Stimulated activated CD8-positive, alpha-beta memory T cell treated with anti-CD3 and anti-CD28 coated beads, Interleukin-4, amount 100 ng/mL, for 24 hours (primary cell): Measurements from ENCODE around the gene UNC13D.
"Not testable (repeated sequence)": the region's sequence is repeated elsewhere in the genome, so short reads cannot be mapped to it uniquely, and the experiment has no call there.

Source experiments
- DNase-seq: peaks from one replicate; pipeline ENCODE4 v3.0.0-alpha.2; 2020; ENCODE audit warnings: low read depth

UNC13D gene

DNA sequence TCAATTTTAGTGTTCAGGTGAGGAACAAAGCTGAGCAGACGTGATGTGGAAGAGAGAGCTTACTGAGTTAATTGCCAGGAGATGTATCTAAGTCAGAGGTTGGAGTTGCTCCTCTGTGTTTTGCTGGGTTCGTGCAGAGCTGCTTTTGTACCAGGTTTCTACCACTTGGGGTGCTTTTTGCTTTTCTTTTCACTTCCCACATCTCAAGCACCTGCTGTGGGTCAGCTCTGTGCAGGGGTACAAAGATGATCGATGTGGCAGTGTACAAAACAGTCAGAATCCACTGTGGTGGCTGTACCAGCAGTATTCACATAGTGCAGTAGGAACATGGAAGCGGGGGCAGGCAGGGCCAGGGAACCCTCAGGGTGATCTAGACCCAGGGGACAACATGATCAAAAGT lies 44.8 kb downstream of the UNC13D start:
- no peak for DNase-seq

- DNase-seq: no peak
Measured at GRCh38 chr17:75795820-75796607, 48.2 kb downstream of the UNC13D start.

- DNase-seq: no peak
Measured at GRCh38 chr17:75793460-75793859, 50.7 kb downstream of the UNC13D start.

DNA sequence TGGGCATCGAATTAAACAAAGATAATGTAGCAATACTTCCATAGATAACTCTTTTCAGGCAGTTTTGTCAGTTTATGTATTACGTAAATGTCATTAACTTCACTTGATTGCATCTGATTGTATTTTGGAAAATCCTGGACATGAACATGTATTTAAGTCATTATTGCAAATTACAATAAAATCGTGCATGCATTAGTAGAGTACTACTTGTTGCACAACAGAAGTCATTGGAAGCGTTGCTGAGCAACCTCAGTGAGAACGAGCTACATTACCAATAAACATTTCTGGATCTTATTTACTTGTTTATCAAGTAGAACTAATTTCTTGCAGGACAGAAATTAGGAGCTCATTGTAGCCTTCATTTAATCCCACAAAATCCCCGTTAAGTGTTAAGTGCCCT lies 53.0 kb downstream of the UNC13D start:
- DNase-seq: no peak

- peak; percentile 86 for DNase-seq
Measured at GRCh38 chr17:75785016-75785890, 59.0 kb downstream of the UNC13D start.

DNA sequence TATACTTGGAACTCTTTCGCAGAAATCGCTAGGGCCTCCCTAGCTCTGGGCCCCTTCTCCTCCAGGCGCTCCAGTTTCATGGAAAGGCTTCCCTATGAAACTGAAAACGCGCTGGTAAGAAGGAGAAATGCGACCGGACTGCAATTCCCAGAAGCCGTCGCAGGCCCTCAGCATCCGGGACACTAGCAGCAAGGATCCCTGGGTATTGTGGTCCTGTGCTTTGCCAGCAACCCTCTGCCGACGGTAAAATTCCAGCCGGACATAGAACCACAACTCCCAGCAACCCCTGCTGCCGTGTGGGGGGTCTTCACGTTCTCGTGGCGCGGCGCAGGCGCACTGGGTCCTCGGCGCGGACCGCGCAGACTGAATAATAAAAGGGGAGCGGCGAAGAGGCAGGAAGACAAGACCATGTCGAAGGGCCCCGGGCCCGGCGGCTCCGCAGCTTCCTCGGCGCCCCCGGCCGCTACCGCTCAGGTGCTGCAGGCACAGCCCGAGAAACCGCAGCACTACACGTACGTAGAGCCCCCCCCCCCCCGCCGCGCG lies 59.7 kb downstream of the UNC13D start, which contains the start of gene UNK:
TSS of gene UNK (plus strand) at position 334 of the 543 bp plus-strand sequence. CDS start at position 409, 75 bp downstream.
- peak; percentile 90 for DNase-seq

- no peak for DNase-seq
Measured at GRCh38 chr17:75783803-75784472, 60.3 kb downstream of the UNC13D start.

DNA sequence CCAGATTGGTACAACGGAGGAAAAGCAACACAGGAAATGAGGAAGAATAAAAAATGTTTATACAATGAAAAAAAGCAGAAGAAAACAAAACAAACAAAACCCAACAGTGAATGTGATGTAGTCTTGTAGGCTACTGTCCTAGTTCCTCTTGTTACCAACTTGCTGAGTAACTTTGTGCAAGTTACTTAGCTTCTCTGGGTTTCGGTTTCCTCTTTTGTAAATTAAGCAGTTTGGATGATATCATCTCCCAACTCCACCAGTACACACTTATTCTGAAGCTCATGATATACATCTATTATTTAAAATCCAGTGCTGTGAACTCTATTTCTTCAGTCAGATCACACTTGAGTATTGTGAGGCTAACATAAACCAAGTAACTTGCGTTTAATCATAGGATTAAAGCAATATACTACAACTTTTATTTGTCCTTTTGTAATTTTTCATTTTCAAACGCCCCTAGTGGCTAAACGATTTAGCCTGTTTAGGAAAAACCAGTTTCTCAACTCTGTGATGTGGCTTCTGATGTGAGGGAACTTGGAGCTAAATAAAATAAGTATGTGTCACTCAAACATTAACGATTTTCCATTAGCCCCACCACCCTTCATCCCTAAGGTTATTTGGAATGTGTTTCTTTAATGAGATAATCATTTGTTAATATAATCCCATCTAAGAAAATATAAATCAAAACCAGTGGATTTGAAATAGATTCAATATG lies 61.0 kb downstream of the UNC13D start:
- no peak for DNase-seq

DNA sequence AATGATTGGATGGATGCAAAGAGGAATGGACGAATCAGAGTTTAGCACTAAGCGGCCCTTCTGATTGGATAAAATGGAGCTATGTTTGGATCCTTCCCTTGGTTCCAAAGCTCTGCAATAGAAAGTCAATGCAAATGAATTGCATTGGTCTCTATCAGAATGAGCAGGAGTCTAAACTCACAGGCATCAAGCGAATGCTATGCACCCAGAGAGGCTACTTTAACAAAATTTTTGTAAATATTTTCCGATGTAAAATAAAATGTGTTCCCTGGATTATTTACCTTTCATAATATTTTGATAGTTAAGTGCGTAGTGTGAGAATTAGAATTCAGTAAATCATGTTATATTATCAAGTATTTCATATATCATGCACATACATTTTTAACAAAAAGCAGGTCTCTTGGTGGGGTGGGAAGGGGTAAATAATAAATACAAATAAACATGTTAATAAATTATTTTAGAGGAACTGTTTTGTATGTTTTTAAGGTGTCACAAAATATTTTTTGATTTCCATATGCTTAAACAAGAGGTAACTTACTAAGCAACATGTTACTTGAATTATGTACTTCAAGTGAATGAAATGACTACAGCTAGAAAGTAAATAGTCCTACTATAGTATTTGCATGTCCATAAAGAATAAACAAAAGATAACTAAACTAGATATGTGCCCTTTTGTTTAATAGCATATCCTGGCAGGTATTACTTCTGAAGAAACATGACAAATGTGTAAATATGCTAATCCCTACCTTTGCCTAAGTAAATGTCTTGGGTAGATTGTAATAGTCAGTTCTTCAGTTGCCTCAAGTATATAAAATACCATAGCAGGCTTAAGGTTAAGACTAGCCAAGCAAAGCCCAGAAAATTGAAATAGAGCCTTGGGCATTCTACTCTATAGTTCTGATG lies 64.0 kb downstream of the UNC13D start:
- DNase-seq: no peak

GRCh38 chr17:75779250-75779986 lies 64.8 kb downstream of the UNC13D start:
- DNase-seq: peak; percentile 86

- no peak for DNase-seq
Measured at GRCh38 chr17:75778861-75779249, 65.3 kb downstream of the UNC13D start.

DNA sequence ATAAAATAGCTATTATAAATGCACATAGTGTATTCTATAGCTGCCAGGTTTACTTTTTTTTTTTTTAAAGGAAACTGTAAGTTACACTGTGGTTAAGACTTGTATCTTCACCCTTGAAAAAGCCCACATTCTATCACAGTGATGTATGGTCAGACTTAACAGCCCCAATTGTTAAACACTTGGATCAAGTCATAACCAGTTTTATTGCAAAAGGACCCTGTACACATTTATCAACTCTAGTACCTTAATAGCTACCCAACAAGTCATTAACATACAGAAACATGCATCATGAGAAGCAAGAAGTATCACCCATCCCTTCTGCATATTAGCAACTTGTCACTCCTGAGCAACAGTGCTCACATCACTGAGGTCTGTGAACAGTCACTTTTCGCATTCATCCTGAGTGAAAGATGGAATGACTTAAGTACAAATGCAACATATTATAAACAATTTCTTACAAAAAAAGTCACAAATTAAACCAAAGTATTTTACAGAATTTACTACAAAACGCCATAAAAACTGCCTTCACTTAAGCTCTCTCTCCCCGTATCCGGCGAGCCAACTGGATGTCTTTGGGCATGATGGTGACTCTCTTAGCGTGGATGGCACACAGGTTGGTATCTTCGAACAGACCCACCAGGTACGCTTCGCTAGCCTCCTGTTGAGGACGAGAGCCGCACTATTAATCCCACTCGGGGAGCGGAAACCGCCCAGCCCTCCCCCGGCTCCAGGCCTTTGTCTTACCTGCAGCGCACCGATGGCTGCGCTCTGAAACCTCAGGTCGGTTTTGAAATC lies 65.9 kb downstream of the UNC13D start:
- DNase-seq: not testable (repeated sequence)

- DNase-seq: no peak
Measured at GRCh38 chr17:75777296-75777922, 66.8 kb downstream of the UNC13D start.
